Stimulated activated CD8-positive, alpha-beta memory T cell treated with anti-CD3 and anti-CD28 coated beads, Interleukin-4, amount 100 ng/mL, for 48 hours (primary cell): Measurements from ENCODE around the gene ANKRD18A.

Experiments used
- DNase-seq: peaks from one replicate; pipeline ENCODE4 v3.0.0-alpha.2; 2020

The ANKRD18A gene

GRCh38 chr9:38527503-38527902, 92.9 kb downstream of the ANKRD18A start:
- DNase-seq: no peak

GRCh38 chr9:38526591-38526990, 93.8 kb downstream of the ANKRD18A start:
- no peak for DNase-seq

GRCh38 chr9:38523121-38523520, 97.3 kb downstream of the ANKRD18A start:
- DNase-seq: no peak

- no peak for DNase-seq
These were observed 98.6 kb downstream of the ANKRD18A start for GRCh38 chr9:38521762-38522161.
